B cell (primary cell): Measurements from ENCODE around the gene FOXP3. TPM values are rescaled to one million over a fixed set of nuclear protein-coding genes. Genes with fewer than 3 reads are reported as not detected.

Experiments
- ATAC-seq: fragments of 200-7000 bp; cut with Tn5 transposase; one replicate; pipeline ENCODE4 v1.10.0; 2021; ENCODE audit warnings: low read depth, mild to moderate bottlenecking, moderate number of reproducible peaks, moderate library complexity
- CTCF ChIA-PET: fragments of 350-600 bp; sonication (Branson Sonifier 250); formaldehyde crosslinking; loops from one replicate; lab custom pipeline; 2021; ENCODE audit warnings: antibody characterized with exemption, inconsistent platforms; lab: Charles Lee
- POLR2A ChIA-PET: fragments of 350-600 bp; sonication (Branson Sonifier 250); formaldehyde crosslinking; loops from one replicate; lab custom pipeline; 2021; ENCODE audit warnings: antibody characterized with exemption; lab: Charles Lee
- DNase-seq: peaks from one replicate; pipeline ENCODE4 v3.0.0; 2013
- H2AFZ ChIP-seq: 2 replicates; pipeline ENCODE4 v1.6.1; 2012; ENCODE audit warnings: mild to moderate bottlenecking, low read depth, low read length; ENCODE audit not compliant: insufficient read depth, poor library complexity, severe bottlenecking
- H3K27ac ChIP-seq, 2 donors: 1 replicate in 1 of 2; 2 replicates in 1 of 2; pipeline ENCODE4 v1.5.1; 2012 to 2013; ENCODE audit warnings: low read length in 2 of 2, mild to moderate bottlenecking in 2 of 2, moderate library complexity in 1 of 2
- H3K27me3 ChIP-seq, 4 experiments: fragments of 200-600 bp in 1 of 4; sonication (generic) in 1 of 4; replicated peaks in 1 of 4; 1 replicate in 2 of 4; 2 replicates in 2 of 4; pipeline versions ENCODE4 v1.6.1 to v1.7.0; 2013 to 2016; ENCODE audit warnings: low read length in 3 of 4, mild to moderate bottlenecking in 2 of 4, mixed read lengths in 1 of 4, moderate library complexity in 1 of 4; ENCODE audit not compliant: insufficient read depth in 4 of 4, control insufficient read depth in 3 of 4; ENCODE audit errors: control extremely low read depth in 1 of 4
- H3K36me3 ChIP-seq, 2 experiments: replicated peaks in 1 of 2; 1 replicate in 1 of 2; 2 replicates in 1 of 2; pipeline versions ENCODE4 v1.6.1 to v1.7.1; 2013; ENCODE audit warnings: low read length in 1 of 2; ENCODE audit not compliant: insufficient read depth in 2 of 2, control insufficient read depth in 1 of 2; ENCODE audit errors: control extremely low read depth in 1 of 2, extremely low read depth in 1 of 2
- H3K4me1 ChIP-seq, 2 donors: fragments of 200-600 bp in 1 of 2; sonication (generic) in 1 of 2; 1 replicate in 1 of 2; 2 replicates in 1 of 2; pipeline versions ENCODE4 v1.5.1 to v1.6.1; 2013 to 2017; ENCODE audit warnings: low read length in 2 of 2; ENCODE audit not compliant: control insufficient read depth in 2 of 2, insufficient read depth in 2 of 2
- H3K4me2 ChIP-seq: replicated peaks from 2 replicates; pipeline ENCODE3; 2012; ENCODE audit warnings: mild to moderate bottlenecking, low read depth, low read length; ENCODE audit not compliant: poor library complexity, severe bottlenecking
- H3K4me3 ChIP-seq, 5 experiments: fragments of 200-600 bp in 1 of 5; sonication (generic) in 1 of 5; 1 replicate in 3 of 5; 2 replicates in 2 of 5; pipeline versions ENCODE4 v1.5.1 to v1.7.0; 2011 to 2016; ENCODE audit warnings: low read length in 4 of 5, mild to moderate bottlenecking in 4 of 5, low read depth in 2 of 5, control low read depth in 1 of 5, moderate library complexity in 1 of 5; ENCODE audit not compliant: insufficient read depth in 1 of 5; ENCODE audit errors: control extremely low read depth in 1 of 5, extremely low read depth in 1 of 5
- H3K79me2 ChIP-seq: fragments of 200-600 bp; sonication (generic); one replicate; pipeline ENCODE4 v1.6.0; 2016; ENCODE audit warnings: low read length; ENCODE audit not compliant: control insufficient read depth, insufficient read depth
- H3K9ac ChIP-seq: fragments of 200-600 bp; sonication (generic); 2 replicates; pipeline ENCODE4 v1.6.1; 2017; ENCODE audit warnings: mild to moderate bottlenecking, low read length, moderate library complexity
- H3K9me3 ChIP-seq, 3 donors: one replicate each; pipeline versions ENCODE4 v1.6.1 to v1.7.1; 2013; ENCODE audit warnings: low read length in 2 of 3; ENCODE audit not compliant: control insufficient read depth in 2 of 3, insufficient read depth in 1 of 3; ENCODE audit errors: control extremely low read depth in 1 of 3
- H4K20me1 ChIP-seq: 2 replicates; pipeline ENCODE4 v1.6.0; 2012; ENCODE audit warnings: mild to moderate bottlenecking, low read length; ENCODE audit not compliant: insufficient read depth, control insufficient read depth, poor library complexity, severe bottlenecking
- H3K27ac Mint-ChIP-seq: one replicate; pipeline ENCODE4 v1.8.0; 2021; ENCODE audit warnings: mixed read lengths
- H3K27me3 Mint-ChIP-seq: one replicate; pipeline ENCODE4 v1.8.0; 2021; ENCODE audit warnings: mixed read lengths
- H3K4me1 Mint-ChIP-seq: one replicate; pipeline ENCODE4 v1.8.0; 2021; ENCODE audit warnings: mixed read lengths
- H3K4me3 Mint-ChIP-seq: one replicate; pipeline ENCODE4 v1.8.0; 2021; ENCODE audit warnings: mixed read lengths
- H3K9me3 Mint-ChIP-seq: one replicate; pipeline ENCODE4 v1.8.0; 2022; ENCODE audit warnings: mixed read lengths; ENCODE audit not compliant: insufficient read depth
- EZH2 ChIP-seq: IDR thresholded peaks from 2 replicates; pipeline ENCODE4 v1.6.1; 2012; ENCODE audit warnings: borderline replicate concordance, low read depth, mild to moderate bottlenecking, moderate library complexity, low read length; ENCODE audit not compliant: insufficient read depth, poor library complexity, severe bottlenecking
- WGBS: methylation state at CpG from one replicate; pipeline ENCODE4 v1.1.5; 2013; ENCODE audit warnings: missing lambda C conversion rate; ENCODE audit not compliant: insufficient coverage; 5-methylcytosine and 5-hydroxymethylcytosine counted together
- intact Hi-C: fragments of 100-400 bp; cut with micrococcal nuclease; formaldehyde crosslinking; loops from one replicate; pipeline ENCODE4 v1.10.0; 2022
- polyA plus RNA-seq: library from polyadenylated mRNA; depleted of rRNA; stranded (reverse); fragments of >200 nt; gene quantifications from 2 replicates; pipeline ENCODE4 v1.2.3, GENCODE V29; 2012
- total RNA-seq, 2 donors: library from RNA; stranded (reverse); fragments of 120-200 nt in 1 of 2; gene quantifications; 1 replicate in 1 of 2; 2 replicates in 1 of 2; pipeline versions ENCODE4 v1.2.3 to v1.2.4, GENCODE V29; 2013 to 2022
- TF ChIP-seq, protein P1 (sequence below): fragments of 200-600 bp; IDR thresholded peaks from one replicate; pipeline ENCODE4 v1.8.0; 2022; ENCODE audit warnings: antibody characterized with exemption, mild to moderate bottlenecking

FOXP3 gene
- total and polyA plus RNA-seq, 2 donors (not counting 1 experiment from before 2014, with no cell fraction given) = 0.03 TPM; not detected in 1

DNA sequence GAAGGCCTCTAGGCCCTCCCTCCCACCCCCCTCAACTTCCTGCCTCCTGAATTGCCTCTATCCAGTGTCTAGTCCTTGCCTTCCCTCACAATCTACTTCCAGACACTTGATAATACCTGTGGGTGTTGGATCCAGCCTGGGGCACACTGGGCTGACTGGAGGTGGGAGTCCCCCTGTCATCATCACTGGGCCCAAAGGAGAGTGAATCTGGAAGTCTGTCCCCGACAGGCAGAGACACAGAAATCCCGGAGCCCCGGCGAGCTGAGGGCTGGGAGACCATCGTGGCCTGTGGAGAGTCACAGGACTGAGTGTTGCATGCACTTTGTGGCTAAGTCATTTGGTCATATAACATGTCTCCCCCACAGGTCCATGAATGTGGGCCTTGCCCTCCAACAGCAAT is 56.1 kb downstream of the FOXP3 start:
- no peak overlapping the region for H3K4me2 ChIP-seq
- no peak overlapping the region for H3K4me3 Mint-ChIP-seq
- no CpG with 5 or more reads among the region's 5 CpGs for WGBS
- H4K20me1 ChIP-seq = no peaks in the 10 kb centered on the region
- H3K27me3 ChIP-seq = no peaks in the 10 kb centered on the region
- no peak for DNase-seq
- no peaks in the 10 kb centered on the region for H3K27me3 Mint-ChIP-seq
- POLR2A ChIA-PET = interaction anchor here (0.6 kb wide), 1 partner anchor 687 kb away, joined by 4 read pairs; the partner anchor contains the start of gene EBP
- TF ChIP-seq, protein P1, sequence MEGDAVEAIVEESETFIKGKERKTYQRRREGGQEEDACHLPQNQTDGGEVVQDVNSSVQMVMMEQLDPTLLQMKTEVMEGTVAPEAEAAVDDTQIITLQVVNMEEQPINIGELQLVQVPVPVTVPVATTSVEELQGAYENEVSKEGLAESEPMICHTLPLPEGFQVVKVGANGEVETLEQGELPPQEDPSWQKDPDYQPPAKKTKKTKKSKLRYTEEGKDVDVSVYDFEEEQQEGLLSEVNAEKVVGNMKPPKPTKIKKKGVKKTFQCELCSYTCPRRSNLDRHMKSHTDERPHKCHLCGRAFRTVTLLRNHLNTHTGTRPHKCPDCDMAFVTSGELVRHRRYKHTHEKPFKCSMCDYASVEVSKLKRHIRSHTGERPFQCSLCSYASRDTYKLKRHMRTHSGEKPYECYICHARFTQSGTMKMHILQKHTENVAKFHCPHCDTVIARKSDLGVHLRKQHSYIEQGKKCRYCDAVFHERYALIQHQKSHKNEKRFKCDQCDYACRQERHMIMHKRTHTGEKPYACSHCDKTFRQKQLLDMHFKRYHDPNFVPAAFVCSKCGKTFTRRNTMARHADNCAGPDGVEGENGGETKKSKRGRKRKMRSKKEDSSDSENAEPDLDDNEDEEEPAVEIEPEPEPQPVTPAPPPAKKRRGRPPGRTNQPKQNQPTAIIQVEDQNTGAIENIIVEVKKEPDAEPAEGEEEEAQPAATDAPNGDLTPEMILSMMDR = no peak
- H3K27ac Mint-ChIP-seq = no peak overlapping the region
- H3K9me3 ChIP-seq = no peaks in the 10 kb centered on the region
- no peaks in the 10 kb centered on the region for H3K4me1 ChIP-seq
- no peaks in the 10 kb centered on the region for H3K79me2 ChIP-seq
- no peak overlapping the region for H3K9ac ChIP-seq
- H3K9me3 Mint-ChIP-seq = no peaks in the 10 kb centered on the region
- ATAC-seq = no peak
- H3K36me3 ChIP-seq = no peaks in the 10 kb centered on the region
- no peak overlapping the region for H3K4me3 ChIP-seq
- no peak overlapping the region for H3K27ac ChIP-seq
- CTCF ChIA-PET = no interaction called here
- no peak overlapping the region for H2AFZ ChIP-seq
- H3K4me1 Mint-ChIP-seq = no peaks in the 10 kb centered on the region
- intact Hi-C loops = no loop called here

DNA sequence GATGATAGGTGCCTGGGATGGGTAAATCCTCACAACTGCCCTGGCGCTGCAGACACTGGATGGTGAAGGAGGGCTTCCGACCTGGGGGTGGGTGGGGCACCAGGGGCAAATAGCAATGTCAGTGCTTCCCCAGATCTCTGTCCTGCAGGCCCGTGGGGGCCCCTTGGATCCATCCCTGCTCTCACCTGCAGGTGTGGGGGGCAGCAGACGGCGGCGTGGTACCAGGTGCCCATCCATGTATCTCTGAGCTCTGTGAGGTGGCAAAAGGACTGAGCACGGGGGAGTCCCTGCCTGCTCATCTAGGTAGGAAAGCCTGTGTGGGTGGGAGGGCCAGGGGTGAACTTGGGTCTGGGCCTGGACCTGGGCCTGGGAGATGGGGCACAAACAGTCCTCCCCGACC is 58.0 kb downstream of the FOXP3 start:
- Histone ChIP-seq H4K20me1 (no peaks in the 10 kb centered on the region), H3K4me3 (no peak overlapping the region), H3K36me3 (no peaks in the 10 kb centered on the region), H3K9ac (no peak overlapping the region), H3K4me1 (no peaks in the 10 kb centered on the region), H3K79me2 (no peaks in the 10 kb centered on the region), H3K27ac (no peak overlapping the region), H3K4me2 (no peak overlapping the region), H3K27me3 (no peaks in the 10 kb centered on the region), H2AFZ (no peak overlapping the region), H3K9me3 (no peaks in the 10 kb centered on the region)
- Mint-ChIP-seq H3K4me1 (no peaks in the 10 kb centered on the region), H3K4me3 (no peak overlapping the region), H3K27me3 (no peaks in the 10 kb centered on the region), H3K9me3 (no peaks in the 10 kb centered on the region), H3K27ac (no peak overlapping the region)
- TF ChIP-seq EZH2 = no peak
- TF ChIP-seq, protein P1 = no peak
- ChIA-PET POLR2A (no interaction called here), CTCF (no interaction called here)
- ATAC-seq (no peak), DNase-seq (no peak)
- 92% methylated on average over 2 of the region's 8 CpGs for WGBS
- intact Hi-C loops = no loop called here
